Loucy (cell line): ENCODE results near the gene TMED7.

ENCODE experiments used
- H2AFZ ChIP-seq: fragments of 200-600 bp; sonication (generic); 2 replicates; pipeline ENCODE4 v1.6.0; 2016; ENCODE audit warnings: antibody characterized with exemption, mild to moderate bottlenecking, low read length, moderate library complexity
- H3F3A ChIP-seq: fragments of 200-600 bp; 2 replicates; pipeline ENCODE4 v1.6.0; 2016; ENCODE audit warnings: antibody characterized with exemption, low read depth, mild to moderate bottlenecking
- H3K27me3 ChIP-seq: fragments of 200-600 bp; sonication (generic); 2 replicates; pipeline ENCODE4 v1.6.1; 2014; ENCODE audit warnings: low read length, mild to moderate bottlenecking; ENCODE audit not compliant: insufficient read depth, poor library complexity, severe bottlenecking
- H3K36me3 ChIP-seq: fragments of 200-600 bp; sonication (generic); 2 replicates; pipeline ENCODE4 v1.6.1; 2016; ENCODE audit warnings: low read length; ENCODE audit not compliant: insufficient read depth
- H3K4me1 ChIP-seq: fragments of 200-600 bp; sonication (generic); 2 replicates; pipeline ENCODE4 v1.5.1; 2014; ENCODE audit warnings: low read length, mild to moderate bottlenecking; ENCODE audit not compliant: insufficient read depth, poor library complexity, severe bottlenecking
- H3K4me2 ChIP-seq: fragments of 200-600 bp; sonication (generic); 2 replicates; pipeline ENCODE4 v1.6.0; 2014; ENCODE audit warnings: antibody characterized with exemption, low read length, low read depth, mild to moderate bottlenecking; ENCODE audit not compliant: poor library complexity, severe bottlenecking
- H3K4me3 ChIP-seq: fragments of 200-600 bp; sonication (generic); 2 replicates; pipeline ENCODE4 v1.5.1; 2014; ENCODE audit warnings: low read length, mild to moderate bottlenecking, mixed read lengths; ENCODE audit not compliant: poor library complexity, severe bottlenecking
- H3K79me2 ChIP-seq: fragments of 200-600 bp; sonication (generic); 2 replicates; pipeline ENCODE4 v1.6.1; 2014; ENCODE audit warnings: low read length; ENCODE audit not compliant: insufficient read depth
- H3K9ac ChIP-seq: fragments of 200-600 bp; sonication (generic); 2 replicates; pipeline ENCODE4 v1.6.0; 2014; ENCODE audit warnings: mild to moderate bottlenecking, low read depth, low read length, moderate library complexity; ENCODE audit not compliant: poor library complexity, severe bottlenecking
- H3K9me2 ChIP-seq: fragments of 200-600 bp; sonication (generic); replicated peaks from 2 replicates; pipeline ENCODE4 v1.6.1; 2016; ENCODE audit warnings: low read depth, low read length, mixed read lengths
- H3K9me3 ChIP-seq: fragments of 200-600 bp; sonication (generic); 2 replicates; pipeline ENCODE4 v1.6.1; 2014; ENCODE audit warnings: mild to moderate bottlenecking, antibody characterized with exemption, low read length, low read depth; ENCODE audit not compliant: insufficient read depth
- H4K20me1 ChIP-seq: fragments of 200-600 bp; sonication (generic); 2 replicates; pipeline ENCODE4 v1.6.0; 2014; ENCODE audit warnings: antibody characterized with exemption, low read length, mild to moderate bottlenecking; ENCODE audit not compliant: insufficient read depth, poor library complexity, severe bottlenecking
- CTCF ChIP-seq: fragments of 200-600 bp; sonication (generic); conservative IDR thresholded peaks from 2 replicates; pipeline ENCODE4 v1.5.1; 2014; ENCODE audit warnings: mild to moderate bottlenecking, antibody characterized with exemption, low read length
- EZH2phosphoT487 ChIP-seq: fragments of 200-600 bp; IDR thresholded peaks from 2 replicates; pipeline ENCODE4 v1.6.1; 2018; ENCODE audit warnings: antibody characterized with exemption, mild to moderate bottlenecking, moderate library complexity, borderline replicate concordance

Gene TMED7

GRCh38 chr5:115588640-115589039 lies 37.2 kb downstream of the TMED7 start:
- Histone ChIP-seq H3F3A (no peaks in the 10 kb centered on the region), H3K9me3 (no peaks in the 10 kb centered on the region), H3K79me2 (no peaks in the 10 kb centered on the region), H3K4me3 (no peak overlapping the region), H3K9ac (no peak overlapping the region), H3K9me2 (no peaks in the 10 kb centered on the region), H3K4me2 (no peak overlapping the region), H2AFZ (no peak overlapping the region), H3K36me3 (no peaks in the 10 kb centered on the region), H3K4me1 (no peaks in the 10 kb centered on the region), H4K20me1 (no peaks in the 10 kb centered on the region), H3K27me3 (no peaks in the 10 kb centered on the region)
- no peak for TF ChIP-seq EZH2phosphoT487

GRCh38 chr5:115586525-115587146 lies 39.2 kb downstream of the TMED7 start:
- H3K9ac ChIP-seq = no peak overlapping the region
- H3K36me3 ChIP-seq = no peaks in the 10 kb centered on the region
- H4K20me1 ChIP-seq = no peaks in the 10 kb centered on the region
- no peak overlapping the region for H2AFZ ChIP-seq
- no peak overlapping the region for H3K4me2 ChIP-seq
- H3K9me3 ChIP-seq = no peaks in the 10 kb centered on the region
- H3K27me3 ChIP-seq = no peaks in the 10 kb centered on the region
- H3K9me2 ChIP-seq = no peaks in the 10 kb centered on the region
- TF ChIP-seq EZH2phosphoT487 (no peak), CTCF (peak; percentile 49)
- no peaks in the 10 kb centered on the region for H3K4me1 ChIP-seq
- H3K79me2 ChIP-seq = no peaks in the 10 kb centered on the region
- no peaks in the 10 kb centered on the region for H3F3A ChIP-seq
- H3K4me3 ChIP-seq = no peak overlapping the region

- no peaks in the 10 kb centered on the region for H3K36me3 ChIP-seq
- H2AFZ ChIP-seq = no peak overlapping the region
- no peak overlapping the region for H3K4me2 ChIP-seq
- no peaks in the 10 kb centered on the region for H3K9me2 ChIP-seq
- no peak overlapping the region for H3K9ac ChIP-seq
- no peak overlapping the region for H3K4me3 ChIP-seq
- H3F3A ChIP-seq = no peaks in the 10 kb centered on the region
- H3K9me3 ChIP-seq = no peaks in the 10 kb centered on the region
- H3K79me2 ChIP-seq = no peaks in the 10 kb centered on the region
- no peaks in the 10 kb centered on the region for H4K20me1 ChIP-seq
- no peak for TF ChIP-seq EZH2phosphoT487
- TF ChIP-seq CTCF = no peak
- no peaks in the 10 kb centered on the region for H3K4me1 ChIP-seq
- no peaks in the 10 kb centered on the region for H3K27me3 ChIP-seq
These were observed 40.6 kb downstream of the TMED7 start for GRCh38 chr5:115585265-115585664.

GRCh38 chr5:115584501-115584900 lies 41.3 kb downstream of the TMED7 start:
- H3K9ac ChIP-seq = no peak overlapping the region
- no peaks in the 10 kb centered on the region for H4K20me1 ChIP-seq
- H3K4me2 ChIP-seq = no peak overlapping the region
- no peaks in the 10 kb centered on the region for H3K79me2 ChIP-seq
- no peaks in the 10 kb centered on the region for H3K4me1 ChIP-seq
- no peaks in the 10 kb centered on the region for H3F3A ChIP-seq
- H3K27me3 ChIP-seq = no peaks in the 10 kb centered on the region
- no peaks in the 10 kb centered on the region for H3K36me3 ChIP-seq
- H3K9me2 ChIP-seq = no peaks in the 10 kb centered on the region
- H2AFZ ChIP-seq = no peak overlapping the region
- H3K4me3 ChIP-seq = no peak overlapping the region
- TF ChIP-seq CTCF (no peak), EZH2phosphoT487 (no peak)
- no peaks in the 10 kb centered on the region for H3K9me3 ChIP-seq
